Nucleus accumbens (tissue), 56 donors: ENCODE results near the gene STRN3.
"Not testable (repeated sequence)": the region's sequence is repeated elsewhere in the genome, so short reads cannot be mapped to it uniquely, and the experiment has no call there.

Experiments used
- DNase-seq, 56 donors: peaks; one replicate each; lab custom pipeline; 2025; lab: John Stamatoyannopoulos, UW

The STRN3 gene

GRCh38 chr14:31037709-31038221 lies 11.6 kb upstream of the STRN3 start:
- no peak for DNase-seq

- no peak for DNase-seq
Measured at GRCh38 chr14:31036552-31036951, 10.4 kb upstream of the STRN3 start.

GRCh38 chr14:31030469-31030868 lies 4.3 kb upstream of the STRN3 start:
- DNase-seq = no peak

GRCh38 chr14:31029016-31029970 lies 3.1 kb upstream of the STRN3 start:
- DNase-seq = no peak

DNA sequence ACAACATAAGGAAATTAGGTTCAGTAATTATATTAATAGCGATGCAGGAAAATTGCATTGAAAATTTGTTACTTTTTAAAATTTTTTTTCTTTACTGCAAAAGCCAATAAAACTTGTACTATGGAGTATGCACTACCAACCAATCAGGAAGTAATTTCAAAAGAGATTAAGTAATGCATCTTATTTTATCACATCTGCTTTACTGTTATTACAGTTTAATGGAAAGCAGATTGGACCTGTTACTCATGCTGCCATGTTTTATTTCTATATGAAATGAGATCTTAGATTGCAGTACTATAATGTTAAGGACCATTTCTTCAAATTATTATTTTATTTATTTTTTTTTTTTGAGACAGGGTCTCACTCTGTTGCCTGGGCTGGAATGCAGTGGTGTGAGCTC lies 1.7 kb upstream of the STRN3 start:
- no peak for DNase-seq

GRCh38 chr14:31026450-31027235 lies 464 bp upstream of the STRN3 start:
- peak; percentile 60 to 98 (median 95) for DNase-seq

DNA sequence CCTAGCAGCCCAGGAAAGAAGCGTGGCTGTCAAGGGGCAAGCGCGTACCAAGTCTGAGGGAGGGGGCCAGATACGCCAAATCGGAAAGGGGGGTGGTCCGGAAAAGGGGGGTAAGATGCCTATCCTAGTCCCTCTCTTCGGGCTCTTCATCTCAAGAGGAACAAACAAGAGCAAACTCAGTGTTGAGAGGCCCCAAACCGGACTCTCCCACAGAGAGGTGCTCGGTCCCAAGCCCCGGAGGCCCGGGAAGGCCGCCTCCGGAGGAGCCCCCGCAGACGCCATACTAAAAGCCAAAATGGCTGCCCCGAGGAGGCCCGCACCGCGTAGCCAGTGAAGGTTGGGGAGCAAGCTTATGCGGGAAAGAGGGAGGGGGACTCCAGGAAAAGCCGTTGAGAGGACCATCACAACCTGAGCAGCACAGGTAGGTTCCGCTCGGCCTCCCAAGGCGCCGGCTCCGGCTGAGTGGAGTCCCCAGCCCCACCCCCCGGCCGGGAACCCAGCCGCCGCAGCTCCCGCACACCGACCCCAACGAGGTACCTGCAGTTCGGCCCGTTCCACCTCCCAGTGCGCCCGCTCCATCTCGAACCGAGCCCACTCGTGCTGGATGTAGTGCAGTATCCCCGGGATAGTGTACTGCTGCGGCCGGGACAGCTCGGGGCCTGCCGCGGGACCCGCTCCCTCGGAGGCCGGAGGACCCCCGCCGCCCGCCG lies 657 bp downstream of the STRN3 start, which contains the start of gene AP4S1:
TSS of gene AP4S1 (plus strand) at position 283 of the 710 bp plus-strand sequence. CDS start 40,548 bp downstream, outside the sequence.
- DNase-seq = peak in 50 of 56 donors; percentile 7 to 81 (median 52)

GRCh38 chr14:31024577-31025366 lies 1.4 kb downstream of the STRN3 start:
- DNase-seq = no peak

DNA sequence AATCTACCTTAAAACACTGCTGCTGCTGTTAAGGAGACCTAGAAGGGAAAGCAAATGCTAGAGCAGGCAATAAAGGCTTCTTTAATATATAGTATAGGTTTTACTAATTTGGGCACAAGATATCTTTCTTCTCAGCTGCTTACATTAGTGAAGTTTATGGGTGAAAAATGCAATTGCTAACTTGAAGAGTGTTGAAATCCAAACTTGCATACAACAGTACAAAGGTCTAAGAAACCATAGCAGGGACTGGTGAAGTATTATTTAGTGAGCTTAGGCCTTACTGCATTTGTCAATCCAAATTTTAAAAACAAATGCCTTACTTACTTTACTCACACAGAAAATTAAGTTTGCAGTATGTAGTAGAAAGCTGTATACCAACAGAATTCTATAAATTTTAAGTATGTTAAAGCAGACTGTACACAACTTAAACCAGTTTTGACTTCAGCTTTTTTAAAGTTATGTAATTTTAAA lies 2.1 kb downstream of the STRN3 start:
- no peak for DNase-seq

DNA sequence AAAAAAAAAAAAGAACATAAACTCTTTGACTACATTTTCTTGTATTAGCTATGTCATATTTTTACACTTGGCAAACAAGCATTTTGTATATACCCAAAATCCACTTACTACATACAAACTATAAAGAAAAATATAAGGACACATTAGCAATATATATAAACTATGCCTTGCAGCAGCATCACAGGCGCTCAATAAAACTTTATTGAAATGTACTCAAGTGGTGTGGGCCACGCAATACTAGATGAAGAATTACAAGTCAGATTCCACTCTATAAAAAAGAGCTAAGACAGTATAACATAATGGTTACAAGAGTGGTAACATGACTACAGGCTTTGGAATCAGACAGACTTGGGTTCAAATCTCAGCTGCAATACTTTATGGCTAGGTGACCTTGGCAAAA lies 3.8 kb downstream of the STRN3 start:
- DNase-seq = no peak

- DNase-seq = no peak
Measured at GRCh38 chr14:31021576-31021949, 4.6 kb downstream of the STRN3 start.

- no peak for DNase-seq
Measured at GRCh38 chr14:31020834-31021575, 5.2 kb downstream of the STRN3 start.

DNA sequence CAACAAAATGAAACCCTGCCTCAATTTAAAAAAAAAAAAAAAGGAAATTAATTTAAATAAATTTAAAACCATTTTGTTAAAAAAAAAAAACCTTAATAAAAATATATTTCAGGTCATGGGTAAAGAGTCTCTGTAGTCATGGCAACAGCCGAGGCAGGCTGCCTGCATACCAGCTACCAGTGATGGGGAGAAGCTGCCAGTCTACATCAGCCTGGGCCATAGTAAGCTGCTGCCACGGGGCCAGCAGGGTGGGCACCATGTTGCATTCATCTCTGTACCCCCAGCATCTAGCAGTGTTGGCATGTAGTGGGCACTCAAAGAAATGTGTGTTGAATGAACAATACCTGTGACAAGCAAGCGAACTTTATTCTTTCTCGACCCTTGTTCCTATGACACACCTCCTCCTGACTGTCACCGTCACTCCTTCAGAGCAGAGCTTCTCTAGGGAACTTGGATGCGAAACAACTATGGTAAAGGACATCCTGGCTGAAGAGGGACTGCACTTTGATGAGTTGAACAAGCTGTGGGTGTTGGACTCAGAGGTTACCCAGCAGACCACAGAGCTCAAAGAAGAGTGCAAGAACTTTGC lies 8.0 kb downstream of the STRN3 start:
- peak in 7 of 56 donors; percentile 1 to 21 (median 6) for DNase-seq

- no peak for DNase-seq
Measured at GRCh38 chr14:31013841-31014240, 12.3 kb downstream of the STRN3 start.

GRCh38 chr14:31010935-31011334 lies 15.2 kb downstream of the STRN3 start:
- DNase-seq = no peak

DNA sequence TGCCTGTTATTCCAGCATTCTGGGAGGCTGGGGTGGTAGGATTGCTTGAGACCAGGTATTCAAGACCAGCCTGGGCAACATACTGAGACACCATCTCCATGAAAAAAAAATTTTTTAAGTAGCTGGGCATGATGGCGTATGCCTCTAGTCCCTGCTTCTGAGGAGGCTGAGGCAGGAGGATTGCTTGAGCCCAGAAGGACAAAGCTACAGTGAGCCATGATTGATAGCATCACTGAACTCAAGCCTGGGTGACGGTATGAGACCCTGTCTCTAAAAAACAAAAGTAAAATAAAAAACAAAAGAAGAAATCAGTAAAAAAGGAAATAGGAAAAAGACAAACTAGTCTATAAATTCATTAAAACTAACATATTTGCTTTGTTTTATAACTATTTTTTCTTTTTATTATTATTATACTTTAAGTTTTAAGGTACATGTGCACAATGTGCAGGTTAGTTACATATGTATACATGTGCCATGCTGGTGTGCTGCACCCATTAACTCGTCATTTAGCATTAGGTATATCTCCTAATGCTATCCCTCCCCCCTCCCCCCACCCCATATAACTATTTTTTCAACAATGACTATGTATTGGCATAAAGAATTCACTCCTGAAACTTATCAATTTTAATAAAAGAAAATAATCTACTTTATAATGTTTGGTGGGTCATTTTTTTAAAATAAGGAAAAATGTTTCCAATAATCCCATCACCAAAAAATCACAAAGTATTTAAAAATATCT lies 16.2 kb downstream of the STRN3 start:
- no peak for DNase-seq

- DNase-seq = no peak
Measured at GRCh38 chr14:31006703-31007102, 19.5 kb downstream of the STRN3 start.

GRCh38 chr14:31004007-31004406 lies 22.2 kb downstream of the STRN3 start:
- not testable (repeated sequence) for DNase-seq
